WTC11 (cell line): ENCODE data around the gene EEF1AKMT4. TPM values are rescaled to one million over a fixed set of nuclear protein-coding genes. Genes with fewer than 3 reads are reported as not detected.

Experiments
- ATAC-seq: fragments of 200-7000 bp; cut with Tn5 transposase; 2 replicates; pipeline ENCODE4 v1.10.0; 2021; ENCODE audit warnings: mild to moderate bottlenecking, moderate library complexity
- CTCF ChIA-PET: fragments of 300-600 bp; sonication (Branson Sonifier 250); formaldehyde crosslinking; loops from one replicate; lab custom pipeline; 2021; ENCODE audit warnings: antibody characterized with exemption; lab: Charles Lee
- POLR2A ChIA-PET: fragments of 350-600 bp; sonication (Branson Sonifier 250); formaldehyde crosslinking; loops from one replicate; lab custom pipeline; 2021; ENCODE audit warnings: antibody characterized with exemption; lab: Charles Lee
- DNase-seq: peaks from one replicate; pipeline ENCODE4 v3.0.0; 2021; ENCODE audit warnings: low spot score
- H3K27ac Mint-ChIP-seq: 2 replicates; pipeline ENCODE4 v1.8.0; 2021; ENCODE audit warnings: mixed read lengths
- H3K27me3 Mint-ChIP-seq: 2 replicates; pipeline ENCODE4 v1.8.0; 2021; ENCODE audit warnings: low read depth, mild to moderate bottlenecking, moderate library complexity, mixed read lengths
- H3K36me3 Mint-ChIP-seq: 2 replicates; pipeline ENCODE4 v1.8.0; 2021; ENCODE audit warnings: mixed read lengths
- H3K4me1 Mint-ChIP-seq: 2 replicates; pipeline ENCODE4 v1.8.0; 2022; ENCODE audit warnings: mixed read lengths
- H3K4me3 Mint-ChIP-seq: 2 replicates; pipeline ENCODE4 v1.8.0; 2021; ENCODE audit warnings: mild to moderate bottlenecking, moderate library complexity, mixed read lengths
- H3K9me3 Mint-ChIP-seq: 2 replicates; pipeline ENCODE4 v1.8.0; 2021; ENCODE audit warnings: mixed read lengths
- ESRRA ChIP-seq: sonication (generic); formaldehyde crosslinking; IDR thresholded peaks from 2 replicates; pipeline ENCODE4 v1.8.1; 2022; ENCODE audit warnings: mild to moderate bottlenecking, missing genetic modification reagents, borderline replicate concordance
- FOXP1 ChIP-seq: sonication (generic); formaldehyde crosslinking; IDR thresholded peaks from 2 replicates; pipeline ENCODE4 v1.8.0; 2022; ENCODE audit warnings: missing genetic modification reagents, mild to moderate bottlenecking, moderate library complexity, borderline replicate concordance
- GTF2I ChIP-seq: fragments of 250-450 bp; sonication (Bioruptor Pico); conservative IDR thresholded peaks from 2 replicates; pipeline ENCODE4 v1.4.0; 2021; ENCODE audit warnings: mild to moderate bottlenecking
- JAZF1 ChIP-seq: fragments of 250-450 bp; sonication (Bioruptor Pico); IDR thresholded peaks from 2 replicates; pipeline ENCODE4 v1.9.0; 2021; ENCODE audit warnings: moderate library complexity, mild to moderate bottlenecking, inconsistent platforms
- MXD4 ChIP-seq: fragments of 250-450 bp; sonication (Bioruptor Pico); IDR thresholded peaks from 2 replicates; pipeline ENCODE4 v1.8.0; 2021; ENCODE audit warnings: mild to moderate bottlenecking, moderate library complexity, borderline replicate concordance
- PRRX2 ChIP-seq: fragments of 250-450 bp; sonication (Bioruptor Pico); IDR thresholded peaks from 2 replicates; pipeline ENCODE4 v1.8.0; 2021; ENCODE audit warnings: mild to moderate bottlenecking
- ZBTB21 ChIP-seq: sonication (generic); formaldehyde crosslinking; IDR thresholded peaks from 2 replicates; pipeline ENCODE4 v1.8.1; 2023; ENCODE audit warnings: mild to moderate bottlenecking, missing genetic modification reagents, borderline replicate concordance
- total RNA-seq: library from RNA; stranded (reverse); gene quantifications from 3 replicates; pipeline ENCODE4 v1.2.3, GENCODE V29; 2021
- TF ChIP-seq, protein P1 (sequence below): fragments of 250-450 bp; sonication (Bioruptor Pico); IDR thresholded peaks from 2 replicates; pipeline ENCODE4 v1.8.0; 2021; ENCODE audit warnings: mild to moderate bottlenecking
- TF ChIP-seq, protein P2 (sequence below): sonication (generic); formaldehyde crosslinking; IDR thresholded peaks from 2 replicates; pipeline ENCODE4 v1.8.0; 2022; ENCODE audit warnings: mild to moderate bottlenecking, missing genetic modification reagents
- TF ChIP-seq, protein P3 (sequence below): sonication (generic); formaldehyde crosslinking; IDR thresholded peaks from 2 replicates; pipeline ENCODE4 v1.8.1; 2023; ENCODE audit warnings: mild to moderate bottlenecking, missing genetic modification reagents
- TF ChIP-seq, protein P4 (sequence below): sonication (generic); formaldehyde crosslinking; IDR thresholded peaks from 2 replicates; pipeline ENCODE4 v1.8.0; 2023; ENCODE audit warnings: missing genetic modification reagents, mild to moderate bottlenecking, borderline replicate concordance
- TF ChIP-seq, protein P5 (sequence below): sonication (generic); formaldehyde crosslinking; IDR thresholded peaks from 2 replicates; pipeline ENCODE4 v1.8.0; 2022; ENCODE audit warnings: missing genetic modification reagents
- TF ChIP-seq, protein P6 (sequence below): sonication (generic); formaldehyde crosslinking; IDR thresholded peaks from 2 replicates; pipeline ENCODE4 v1.8.0; 2022; ENCODE audit warnings: mild to moderate bottlenecking, missing genetic modification reagents
- TF ChIP-seq, protein P7 (sequence below): sonication (generic); formaldehyde crosslinking; IDR thresholded peaks from 2 replicates; pipeline ENCODE4 v1.8.1; 2022; ENCODE audit warnings: low read depth, missing genetic modification reagents, borderline replicate concordance

The EEF1AKMT4 gene
- total RNA-seq, 1 experiment from 2014 or later, result 11.3 TPM

DNA sequence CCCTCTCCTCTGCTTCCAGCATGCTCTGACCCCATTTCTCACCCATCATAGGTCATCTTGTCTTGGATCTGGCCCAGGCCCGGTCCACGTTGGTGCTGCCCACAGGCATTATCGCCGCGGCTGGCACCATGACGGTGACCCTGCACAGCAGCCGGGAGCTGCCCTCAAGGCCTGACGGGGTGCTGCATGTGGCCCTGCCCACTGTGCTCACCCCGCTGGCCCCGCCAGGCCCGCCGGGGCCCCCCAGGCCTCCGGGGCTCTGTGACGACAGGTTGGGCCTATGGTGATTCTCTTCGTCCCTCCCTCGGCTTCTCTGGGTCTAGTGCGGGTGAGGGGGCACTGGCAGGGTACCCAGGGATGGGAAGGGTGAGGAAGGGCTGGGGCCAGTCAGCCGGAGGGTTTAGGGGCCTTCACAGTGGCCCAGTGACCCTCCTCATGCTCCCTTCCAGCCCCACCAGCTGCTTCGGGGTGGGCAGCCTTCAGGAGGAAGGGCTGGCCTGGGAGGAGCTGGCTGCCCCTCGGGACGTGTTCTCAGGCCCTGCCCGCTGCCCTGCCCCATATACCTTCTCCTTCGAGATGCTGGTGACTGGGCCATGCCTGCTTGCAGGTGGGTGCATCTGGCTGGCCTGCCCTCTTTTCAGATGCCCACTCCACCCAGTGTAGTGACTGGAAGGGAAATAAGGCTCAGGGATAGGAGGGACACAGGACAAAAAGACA lies 16.2 kb upstream of the EEF1AKMT4 start (continued):
- TF ChIP-seq, protein P1, sequence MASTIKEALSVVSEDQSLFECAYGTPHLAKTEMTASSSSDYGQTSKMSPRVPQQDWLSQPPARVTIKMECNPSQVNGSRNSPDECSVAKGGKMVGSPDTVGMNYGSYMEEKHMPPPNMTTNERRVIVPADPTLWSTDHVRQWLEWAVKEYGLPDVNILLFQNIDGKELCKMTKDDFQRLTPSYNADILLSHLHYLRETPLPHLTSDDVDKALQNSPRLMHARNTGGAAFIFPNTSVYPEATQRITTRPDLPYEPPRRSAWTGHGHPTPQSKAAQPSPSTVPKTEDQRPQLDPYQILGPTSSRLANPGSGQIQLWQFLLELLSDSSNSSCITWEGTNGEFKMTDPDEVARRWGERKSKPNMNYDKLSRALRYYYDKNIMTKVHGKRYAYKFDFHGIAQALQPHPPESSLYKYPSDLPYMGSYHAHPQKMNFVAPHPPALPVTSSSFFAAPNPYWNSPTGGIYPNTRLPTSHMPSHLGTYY (CRISPR knock-in tag), result no peak
- TF ChIP-seq ESRRA (CRISPR knock-in tag), result no peak
- TF ChIP-seq ZBTB21 (CRISPR knock-in tag), result no peak
- TF ChIP-seq, protein P2, sequence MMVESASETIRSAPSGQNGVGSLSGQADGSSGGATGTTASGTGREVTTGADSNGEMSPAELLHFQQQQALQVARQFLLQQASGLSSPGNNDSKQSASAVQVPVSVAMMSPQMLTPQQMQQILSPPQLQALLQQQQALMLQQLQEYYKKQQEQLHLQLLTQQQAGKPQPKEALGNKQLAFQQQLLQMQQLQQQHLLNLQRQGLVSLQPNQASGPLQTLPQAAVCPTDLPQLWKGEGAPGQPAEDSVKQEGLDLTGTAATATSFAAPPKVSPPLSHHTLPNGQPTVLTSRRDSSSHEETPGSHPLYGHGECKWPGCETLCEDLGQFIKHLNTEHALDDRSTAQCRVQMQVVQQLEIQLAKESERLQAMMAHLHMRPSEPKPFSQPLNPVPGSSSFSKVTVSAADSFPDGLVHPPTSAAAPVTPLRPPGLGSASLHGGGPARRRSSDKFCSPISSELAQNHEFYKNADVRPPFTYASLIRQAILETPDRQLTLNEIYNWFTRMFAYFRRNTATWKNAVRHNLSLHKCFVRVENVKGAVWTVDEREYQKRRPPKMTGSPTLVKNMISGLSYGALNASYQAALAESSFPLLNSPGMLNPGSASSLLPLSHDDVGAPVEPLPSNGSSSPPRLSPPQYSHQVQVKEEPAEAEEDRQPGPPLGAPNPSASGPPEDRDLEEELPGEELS (CRISPR knock-in tag), result no peak
- no peak for TF ChIP-seq MXD4 (CRISPR knock-in tag)

DNA sequence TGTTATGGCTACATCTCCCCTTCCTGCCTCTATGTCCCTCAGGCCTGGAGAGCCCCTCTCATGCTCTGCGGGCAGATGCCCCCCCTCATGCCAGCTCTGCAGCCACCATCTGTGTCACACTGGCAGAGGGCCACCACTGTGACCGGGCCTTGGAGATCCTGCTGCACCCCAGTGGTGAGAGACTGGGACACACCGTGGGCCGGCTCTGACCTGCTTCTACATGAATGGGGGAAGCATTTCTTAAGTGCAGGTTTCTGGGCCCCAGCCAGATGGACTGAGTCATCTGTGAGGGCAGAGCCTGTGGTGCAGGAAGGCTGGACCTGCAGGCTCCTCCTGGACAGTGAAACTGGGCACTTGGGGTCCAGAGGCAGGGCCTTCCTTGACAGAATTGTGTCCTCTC lies 15.2 kb upstream of the EEF1AKMT4 start:
- ATAC-seq (no peak), DNase-seq (no peak)
- Mint-ChIP-seq H3K4me1 (peaks cover 6% of the 10 kb centered on the region; the same call in 1 of the 2 replicates), H3K36me3 (no peaks in the 10 kb centered on the region), H3K4me3 (no peak overlapping the region), H3K9me3 (no peaks in the 10 kb centered on the region), H3K27ac (no peak overlapping the region), H3K27me3 (peaks cover 44% of the 10 kb centered on the region)
- ChIA-PET POLR2A (no interaction called here), CTCF (no interaction called here)
- TF ChIP-seq, protein P3, sequence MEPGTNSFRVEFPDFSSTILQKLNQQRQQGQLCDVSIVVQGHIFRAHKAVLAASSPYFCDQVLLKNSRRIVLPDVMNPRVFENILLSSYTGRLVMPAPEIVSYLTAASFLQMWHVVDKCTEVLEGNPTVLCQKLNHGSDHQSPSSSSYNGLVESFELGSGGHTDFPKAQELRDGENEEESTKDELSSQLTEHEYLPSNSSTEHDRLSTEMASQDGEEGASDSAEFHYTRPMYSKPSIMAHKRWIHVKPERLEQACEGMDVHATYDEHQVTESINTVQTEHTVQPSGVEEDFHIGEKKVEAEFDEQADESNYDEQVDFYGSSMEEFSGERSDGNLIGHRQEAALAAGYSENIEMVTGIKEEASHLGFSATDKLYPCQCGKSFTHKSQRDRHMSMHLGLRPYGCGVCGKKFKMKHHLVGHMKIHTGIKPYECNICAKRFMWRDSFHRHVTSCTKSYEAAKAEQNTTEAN (CRISPR knock-in tag), result no peak
- TF ChIP-seq GTF2I (no peak), FOXP1 (CRISPR knock-in tag) (no peak), ESRRA (CRISPR knock-in tag) (no peak), PRRX2 (no peak)

DNA sequence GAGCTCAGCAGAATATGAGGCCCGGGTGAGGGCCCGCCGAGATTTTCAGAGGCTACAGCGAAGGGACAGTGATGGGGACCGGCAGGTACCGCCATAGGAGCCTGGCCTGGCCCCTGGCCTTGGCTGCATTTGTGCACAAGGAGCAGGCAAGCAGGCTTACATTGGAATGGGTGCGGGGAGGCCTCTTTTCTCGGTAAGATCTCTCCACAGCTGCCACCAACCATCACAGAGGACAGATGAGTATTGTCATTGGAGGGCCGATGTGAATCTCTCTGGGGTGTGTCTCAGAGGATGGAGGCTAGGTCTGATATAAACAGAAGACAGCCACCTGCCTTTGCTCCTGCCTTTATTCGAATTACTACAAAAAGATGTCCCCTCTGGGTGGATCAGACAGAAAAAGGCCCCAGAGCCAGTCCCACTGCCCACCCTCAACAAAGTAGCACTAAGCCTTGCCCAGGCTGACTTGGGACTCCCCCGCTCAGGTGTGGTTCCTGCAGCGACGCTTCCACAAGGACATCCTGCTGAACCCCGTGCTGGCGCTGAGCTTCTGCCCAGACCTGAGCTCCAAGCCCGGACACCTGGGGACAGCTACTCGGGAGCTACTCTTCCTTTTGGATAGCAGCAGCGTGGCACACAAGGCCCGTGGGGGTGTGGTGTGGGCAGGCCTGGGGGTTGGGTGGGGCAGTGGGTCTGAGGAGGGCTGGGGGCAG lies 14.6 kb upstream of the EEF1AKMT4 start:
- H3K4me3 Mint-ChIP-seq, result no peak overlapping the region
- H3K36me3 Mint-ChIP-seq, result no peaks in the 10 kb centered on the region
- H3K27ac Mint-ChIP-seq, result no peak overlapping the region
- no peak for DNase-seq
- ChIA-PET POLR2A (no interaction called here), CTCF (interaction anchor here (0.6 kb wide), 1 partner anchor 203 kb away, joined by 6 read pairs; the partner anchor contains the start of gene HTR3D)
- H3K27me3 Mint-ChIP-seq, result peaks cover 40% of the 10 kb centered on the region
- H3K4me1 Mint-ChIP-seq, result peaks cover 6% of the 10 kb centered on the region; the same call in 1 of the 2 replicates
- H3K9me3 Mint-ChIP-seq, result no peaks in the 10 kb centered on the region
- no peak for ATAC-seq
- TF ChIP-seq, protein P4, sequence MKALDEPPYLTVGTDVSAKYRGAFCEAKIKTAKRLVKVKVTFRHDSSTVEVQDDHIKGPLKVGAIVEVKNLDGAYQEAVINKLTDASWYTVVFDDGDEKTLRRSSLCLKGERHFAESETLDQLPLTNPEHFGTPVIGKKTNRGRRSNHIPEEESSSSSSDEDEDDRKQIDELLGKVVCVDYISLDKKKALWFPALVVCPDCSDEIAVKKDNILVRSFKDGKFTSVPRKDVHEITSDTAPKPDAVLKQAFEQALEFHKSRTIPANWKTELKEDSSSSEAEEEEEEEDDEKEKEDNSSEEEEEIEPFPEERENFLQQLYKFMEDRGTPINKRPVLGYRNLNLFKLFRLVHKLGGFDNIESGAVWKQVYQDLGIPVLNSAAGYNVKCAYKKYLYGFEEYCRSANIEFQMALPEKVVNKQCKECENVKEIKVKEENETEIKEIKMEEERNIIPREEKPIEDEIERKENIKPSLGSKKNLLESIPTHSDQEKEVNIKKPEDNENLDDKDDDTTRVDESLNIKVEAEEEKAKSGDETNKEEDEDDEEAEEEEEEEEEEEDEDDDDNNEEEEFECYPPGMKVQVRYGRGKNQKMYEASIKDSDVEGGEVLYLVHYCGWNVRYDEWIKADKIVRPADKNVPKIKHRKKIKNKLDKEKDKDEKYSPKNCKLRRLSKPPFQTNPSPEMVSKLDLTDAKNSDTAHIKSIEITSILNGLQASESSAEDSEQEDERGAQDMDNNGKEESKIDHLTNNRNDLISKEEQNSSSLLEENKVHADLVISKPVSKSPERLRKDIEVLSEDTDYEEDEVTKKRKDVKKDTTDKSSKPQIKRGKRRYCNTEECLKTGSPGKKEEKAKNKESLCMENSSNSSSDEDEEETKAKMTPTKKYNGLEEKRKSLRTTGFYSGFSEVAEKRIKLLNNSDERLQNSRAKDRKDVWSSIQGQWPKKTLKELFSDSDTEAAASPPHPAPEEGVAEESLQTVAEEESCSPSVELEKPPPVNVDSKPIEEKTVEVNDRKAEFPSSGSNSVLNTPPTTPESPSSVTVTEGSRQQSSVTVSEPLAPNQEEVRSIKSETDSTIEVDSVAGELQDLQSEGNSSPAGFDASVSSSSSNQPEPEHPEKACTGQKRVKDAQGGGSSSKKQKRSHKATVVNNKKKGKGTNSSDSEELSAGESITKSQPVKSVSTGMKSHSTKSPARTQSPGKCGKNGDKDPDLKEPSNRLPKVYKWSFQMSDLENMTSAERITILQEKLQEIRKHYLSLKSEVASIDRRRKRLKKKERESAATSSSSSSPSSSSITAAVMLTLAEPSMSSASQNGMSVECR, result no peak
- TF ChIP-seq, protein P5, sequence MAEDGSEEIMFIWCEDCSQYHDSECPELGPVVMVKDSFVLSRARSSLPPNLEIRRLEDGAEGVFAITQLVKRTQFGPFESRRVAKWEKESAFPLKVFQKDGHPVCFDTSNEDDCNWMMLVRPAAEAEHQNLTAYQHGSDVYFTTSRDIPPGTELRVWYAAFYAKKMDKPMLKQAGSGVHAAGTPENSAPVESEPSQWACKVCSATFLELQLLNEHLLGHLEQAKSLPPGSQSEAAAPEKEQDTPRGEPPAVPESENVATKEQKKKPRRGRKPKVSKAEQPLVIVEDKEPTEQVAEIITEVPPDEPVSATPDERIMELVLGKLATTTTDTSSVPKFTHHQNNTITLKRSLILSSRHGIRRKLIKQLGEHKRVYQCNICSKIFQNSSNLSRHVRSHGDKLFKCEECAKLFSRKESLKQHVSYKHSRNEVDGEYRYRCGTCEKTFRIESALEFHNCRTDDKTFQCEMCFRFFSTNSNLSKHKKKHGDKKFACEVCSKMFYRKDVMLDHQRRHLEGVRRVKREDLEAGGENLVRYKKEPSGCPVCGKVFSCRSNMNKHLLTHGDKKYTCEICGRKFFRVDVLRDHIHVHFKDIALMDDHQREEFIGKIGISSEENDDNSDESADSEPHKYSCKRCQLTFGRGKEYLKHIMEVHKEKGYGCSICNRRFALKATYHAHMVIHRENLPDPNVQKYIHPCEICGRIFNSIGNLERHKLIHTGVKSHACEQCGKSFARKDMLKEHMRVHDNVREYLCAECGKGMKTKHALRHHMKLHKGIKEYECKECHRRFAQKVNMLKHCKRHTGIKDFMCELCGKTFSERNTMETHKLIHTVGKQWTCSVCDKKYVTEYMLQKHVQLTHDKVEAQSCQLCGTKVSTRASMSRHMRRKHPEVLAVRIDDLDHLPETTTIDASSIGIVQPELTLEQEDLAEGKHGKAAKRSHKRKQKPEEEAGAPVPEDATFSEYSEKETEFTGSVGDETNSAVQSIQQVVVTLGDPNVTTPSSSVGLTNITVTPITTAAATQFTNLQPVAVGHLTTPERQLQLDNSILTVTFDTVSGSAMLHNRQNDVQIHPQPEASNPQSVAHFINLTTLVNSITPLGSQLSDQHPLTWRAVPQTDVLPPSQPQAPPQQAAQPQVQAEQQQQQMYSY (CRISPR knock-in tag), result no peak
- TF ChIP-seq MXD4 (CRISPR knock-in tag) (no peak), JAZF1 (CRISPR knock-in tag) (no peak)
- TF ChIP-seq, protein P6, sequence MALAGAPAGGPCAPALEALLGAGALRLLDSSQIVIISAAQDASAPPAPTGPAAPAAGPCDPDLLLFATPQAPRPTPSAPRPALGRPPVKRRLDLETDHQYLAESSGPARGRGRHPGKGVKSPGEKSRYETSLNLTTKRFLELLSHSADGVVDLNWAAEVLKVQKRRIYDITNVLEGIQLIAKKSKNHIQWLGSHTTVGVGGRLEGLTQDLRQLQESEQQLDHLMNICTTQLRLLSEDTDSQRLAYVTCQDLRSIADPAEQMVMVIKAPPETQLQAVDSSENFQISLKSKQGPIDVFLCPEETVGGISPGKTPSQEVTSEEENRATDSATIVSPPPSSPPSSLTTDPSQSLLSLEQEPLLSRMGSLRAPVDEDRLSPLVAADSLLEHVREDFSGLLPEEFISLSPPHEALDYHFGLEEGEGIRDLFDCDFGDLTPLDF, result no peak
- TF ChIP-seq, protein P7, sequence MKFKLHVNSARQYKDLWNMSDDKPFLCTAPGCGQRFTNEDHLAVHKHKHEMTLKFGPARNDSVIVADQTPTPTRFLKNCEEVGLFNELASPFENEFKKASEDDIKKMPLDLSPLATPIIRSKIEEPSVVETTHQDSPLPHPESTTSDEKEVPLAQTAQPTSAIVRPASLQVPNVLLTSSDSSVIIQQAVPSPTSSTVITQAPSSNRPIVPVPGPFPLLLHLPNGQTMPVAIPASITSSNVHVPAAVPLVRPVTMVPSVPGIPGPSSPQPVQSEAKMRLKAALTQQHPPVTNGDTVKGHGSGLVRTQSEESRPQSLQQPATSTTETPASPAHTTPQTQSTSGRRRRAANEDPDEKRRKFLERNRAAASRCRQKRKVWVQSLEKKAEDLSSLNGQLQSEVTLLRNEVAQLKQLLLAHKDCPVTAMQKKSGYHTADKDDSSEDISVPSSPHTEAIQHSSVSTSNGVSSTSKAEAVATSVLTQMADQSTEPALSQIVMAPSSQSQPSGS (CRISPR knock-in tag), result no peak
